GM19397 (cell line): ENCODE data around the gene ACSL3.

ENCODE experiments used
- ATAC-seq: cut with Tn5 transposase; IDR thresholded peaks from one replicate; pipeline ENCODE4 v1.9.1; 2021; ENCODE audit warnings: mild to moderate bottlenecking, moderate library complexity; ENCODE audit not compliant: unreplicated experiment

The ACSL3 gene

DNA sequence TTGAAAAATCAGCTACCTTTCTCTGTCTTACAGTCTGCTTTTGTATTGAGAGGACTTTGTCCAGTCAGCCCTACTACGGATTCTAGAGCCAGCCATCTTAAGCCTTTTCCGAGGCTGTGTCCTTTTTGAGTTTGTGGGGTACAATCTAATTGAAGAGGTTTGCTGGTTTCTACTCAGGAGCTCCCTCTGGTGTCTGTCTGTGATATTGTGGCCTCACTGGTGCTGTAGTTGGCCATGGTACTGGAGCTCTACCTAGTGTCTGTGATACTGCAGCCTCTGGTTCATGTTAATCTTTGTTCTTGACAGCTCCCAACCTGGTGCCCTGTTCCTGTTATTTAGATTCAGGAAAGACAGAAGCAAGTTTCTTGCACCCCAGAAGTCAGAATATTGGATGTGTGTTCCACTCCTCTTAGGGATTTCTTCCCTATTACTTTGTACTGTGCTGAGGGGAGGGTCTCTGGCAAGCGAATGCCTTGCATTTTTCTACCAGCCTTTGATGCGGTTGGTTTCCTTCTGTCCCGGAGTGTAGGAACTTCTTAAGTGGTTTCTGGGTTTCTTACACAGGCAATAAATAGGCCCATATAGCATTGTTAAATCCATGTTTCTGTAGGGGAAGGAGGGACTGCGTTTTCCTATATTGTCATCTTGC lies 78.5 kb downstream of the ACSL3 start:
- peak; percentile 82 for ATAC-seq

DNA sequence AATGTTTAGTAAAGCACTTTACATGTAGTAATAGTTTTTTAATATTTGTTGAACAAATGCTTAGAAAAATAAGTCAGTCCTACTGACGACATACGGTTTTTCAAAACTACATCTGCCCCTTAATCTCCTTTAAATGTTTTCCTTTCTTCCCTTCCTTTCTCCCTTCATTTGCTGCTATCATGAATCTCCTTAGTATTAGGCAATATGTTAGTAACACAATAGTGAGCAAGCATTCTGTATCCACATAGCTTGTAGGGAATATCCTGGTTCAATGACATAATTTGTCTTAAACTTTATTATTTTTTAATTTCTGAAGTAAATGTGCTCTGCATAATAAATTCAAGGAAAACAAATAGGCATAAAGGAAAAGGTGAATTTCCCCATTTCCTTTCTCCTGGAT lies 79.1 kb downstream of the ACSL3 start:
- ATAC-seq = no peak

GRCh38 chr2:222941510-222942032 lies 80.7 kb downstream of the ACSL3 start:
- no peak for ATAC-seq

DNA sequence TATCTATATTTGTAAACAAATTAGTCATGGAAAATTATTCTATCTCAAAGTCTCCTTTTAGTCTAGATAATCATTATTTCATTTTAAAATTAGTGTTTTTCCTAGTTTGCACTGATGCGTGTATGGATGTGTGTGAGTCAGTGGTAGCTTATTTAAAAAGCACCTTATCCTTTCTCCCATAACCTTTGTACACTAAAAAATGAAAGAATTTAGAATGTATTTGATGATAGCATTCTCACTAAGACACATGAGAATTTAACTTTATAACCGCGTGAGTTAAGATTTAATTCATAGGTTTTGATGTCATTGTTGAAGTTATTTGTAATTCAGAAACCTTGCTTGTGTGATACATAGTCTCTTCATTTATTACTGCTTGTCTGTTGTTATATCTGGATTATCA lies 81.7 kb downstream of the ACSL3 start:
- ATAC-seq = no peak

- ATAC-seq = no peak
Observed at GRCh38 chr2:222942977-222943376, 82.1 kb downstream of the ACSL3 start.

DNA sequence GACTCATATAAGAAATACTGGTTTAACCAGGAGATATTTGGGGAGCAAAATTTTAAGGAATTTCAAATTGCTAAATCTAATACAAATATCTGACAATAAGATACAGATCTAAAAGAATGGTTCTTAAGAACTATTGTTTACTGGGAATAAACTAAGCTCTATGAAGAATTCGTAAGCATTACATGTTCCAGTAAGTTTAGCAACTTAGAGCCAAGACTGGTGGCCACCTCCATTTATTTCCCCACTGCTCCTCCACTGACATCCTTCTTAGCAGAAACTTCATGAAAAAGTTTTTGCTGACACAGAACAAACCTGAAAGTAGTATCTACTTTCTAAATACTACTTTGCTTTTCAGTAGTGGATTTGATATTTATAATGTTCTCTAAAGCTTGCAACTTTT lies 83.0 kb downstream of the ACSL3 start:
- peak; percentile 51 for ATAC-seq

- ATAC-seq = no peak
Observed at GRCh38 chr2:222944552-222944951, 83.7 kb downstream of the ACSL3 start.

GRCh38 chr2:222944971-222945740 lies 84.3 kb downstream of the ACSL3 start:
- no peak for ATAC-seq

DNA sequence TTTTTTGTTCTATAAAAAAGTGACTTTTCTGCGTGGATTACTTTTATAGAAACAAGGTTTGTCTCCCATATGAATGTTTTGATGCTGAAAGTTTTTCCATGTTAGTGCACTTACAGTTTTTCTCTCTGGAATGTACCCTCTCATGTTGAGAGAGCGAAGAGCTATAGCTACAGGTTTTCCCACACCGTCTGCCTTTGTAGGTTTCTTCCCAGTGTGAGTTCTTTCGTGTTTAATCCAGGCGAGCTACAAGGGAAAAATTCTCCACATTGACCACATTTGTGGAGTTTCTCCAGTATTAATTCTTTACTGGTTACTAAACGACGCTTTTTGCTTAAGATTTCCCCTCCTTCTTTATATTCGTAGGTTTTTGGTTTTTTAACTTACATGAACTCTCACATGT lies 85.1 kb downstream of the ACSL3 start:
- ATAC-seq = no peak

DNA sequence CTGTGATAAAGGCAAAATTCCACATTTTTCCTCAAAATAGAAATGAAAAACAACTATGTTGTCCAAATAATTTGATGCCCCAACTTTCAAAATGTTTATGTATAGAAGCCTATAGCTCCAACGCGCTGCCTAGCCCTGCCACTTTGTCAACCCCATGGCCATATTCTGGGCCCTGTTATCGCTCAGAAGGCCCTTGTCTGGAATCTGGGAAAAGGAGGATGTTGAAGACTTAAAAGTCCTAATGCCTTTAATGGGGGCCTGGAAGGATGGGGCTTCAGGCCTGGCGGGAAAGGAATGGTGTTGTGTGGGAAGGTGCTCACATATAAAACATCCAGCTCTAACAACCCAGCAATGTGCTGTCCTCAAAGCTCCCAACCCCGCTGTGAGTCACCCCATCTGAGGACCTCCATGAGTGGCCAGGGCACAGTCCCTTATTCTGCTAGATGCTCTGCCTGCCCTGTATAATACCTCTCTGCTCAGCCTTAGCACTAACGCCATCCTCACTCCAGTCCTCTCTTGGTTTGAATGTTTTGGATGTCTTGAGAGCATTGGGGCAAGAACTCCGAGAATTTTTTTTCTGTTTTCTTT lies 86.0 kb downstream of the ACSL3 start:
- ATAC-seq = no peak

DNA sequence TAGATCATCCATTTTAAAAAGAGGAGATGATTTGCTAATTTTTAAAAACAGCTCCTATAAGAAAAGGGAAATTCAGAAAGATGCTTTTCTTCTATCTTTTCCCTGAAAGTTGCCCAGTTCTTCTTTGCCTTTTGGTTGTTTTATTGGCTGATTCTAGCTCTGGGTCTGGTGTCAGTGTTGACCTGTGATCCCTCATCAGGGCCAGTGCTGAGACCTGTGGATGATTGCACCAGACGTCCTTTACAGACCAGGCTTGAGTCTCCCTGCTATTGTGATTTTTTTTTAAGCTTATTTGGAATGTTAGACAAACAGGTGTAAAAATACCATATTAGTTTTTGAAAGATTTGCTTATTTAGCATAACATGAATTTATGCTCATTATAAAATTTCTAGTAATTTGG lies 88.2 kb downstream of the ACSL3 start:
- ATAC-seq = no peak

- ATAC-seq = no peak
Observed at GRCh38 chr2:222949690-222950323, 89.0 kb downstream of the ACSL3 start.

- ATAC-seq = no peak
Observed at GRCh38 chr2:222950638-222951285, 89.9 kb downstream of the ACSL3 start.

- ATAC-seq = no peak
Observed at GRCh38 chr2:222952204-222952603, 91.4 kb downstream of the ACSL3 start.

GRCh38 chr2:222955008-222955407 lies 94.2 kb downstream of the ACSL3 start:
- no peak for ATAC-seq

GRCh38 chr2:222959358-222959757 lies 98.5 kb downstream of the ACSL3 start:
- no peak for ATAC-seq

DNA sequence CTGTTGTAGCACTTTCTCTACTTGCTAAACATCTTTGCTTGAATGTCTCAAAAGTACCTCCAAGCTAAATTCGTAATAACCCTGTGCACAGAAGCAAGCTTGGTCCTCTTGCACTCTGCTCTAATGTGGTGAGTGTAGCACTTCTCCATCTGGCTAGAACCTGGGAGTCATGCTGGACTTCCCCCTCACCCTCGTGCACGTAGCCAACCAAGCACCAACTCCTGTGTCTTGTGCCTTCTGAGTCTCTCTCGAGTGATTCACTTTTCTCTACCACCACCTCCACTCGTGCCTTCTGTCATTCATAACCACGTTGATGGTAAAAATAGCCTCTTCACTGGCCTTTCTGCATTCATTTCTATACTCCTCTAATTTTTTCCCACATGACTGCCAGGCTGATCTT lies 99.3 kb downstream of the ACSL3 start:
- no peak for ATAC-seq

DNA sequence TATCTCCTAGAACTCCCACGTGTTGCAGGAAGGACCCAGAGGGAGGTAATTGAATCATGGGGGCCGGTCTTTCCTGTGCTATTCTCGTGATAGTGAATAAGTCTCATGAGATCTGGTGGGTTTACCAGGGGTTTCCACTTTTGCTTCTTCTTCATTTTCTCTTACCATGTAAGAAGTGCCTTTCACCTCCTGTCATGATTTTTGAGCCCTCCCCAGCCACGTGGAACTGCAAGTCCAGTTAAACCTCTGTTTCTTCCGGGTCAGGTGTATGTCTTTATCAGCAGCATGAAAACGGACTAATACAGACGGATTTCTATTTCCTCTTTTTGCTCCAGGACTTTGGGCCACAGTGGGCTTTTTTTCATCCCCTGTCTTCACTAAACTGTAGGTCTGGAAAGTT lies 102.8 kb downstream of the ACSL3 start:
- ATAC-seq = no peak

GRCh38 chr2:222964376-222965031 lies 103.7 kb downstream of the ACSL3 start:
- no peak for ATAC-seq

GRCh38 chr2:222965555-222965954 lies 104.7 kb downstream of the ACSL3 start:
- no peak for ATAC-seq
